Activated CD4-positive, CD25-positive, alpha-beta regulatory T cell treated with anti-CD3 and anti-CD28 coated beads, Interleukin-2, amount 50 U/mL, for 16 hours (primary cell): Measurements from ENCODE around the gene CYP27B1.
"Not testable (repeated sequence)": the region's sequence is repeated elsewhere in the genome, so short reads cannot be mapped to it uniquely, and the experiment has no call there.

Experiments used
- DNase-seq: peaks from one replicate; pipeline ENCODE4 v3.0.0-alpha.2; 2020; ENCODE audit warnings: low read depth, low spot score

The CYP27B1 gene

GRCh38 chr12:57783861-57784260, 17.0 kb upstream of the CYP27B1 start:
- DNase-seq = no peak

GRCh38 chr12:57783466-57783801, 16.6 kb upstream of the CYP27B1 start:
- no peak for DNase-seq

- DNase-seq = peak; percentile 97
Observed at GRCh38 chr12:57782608-57783465, 16.0 kb upstream of the CYP27B1 start, which contains the start of gene TSFM. Gene TSFM, plus strand, starts transcription at chr12:57782787. Its CDS starts 15 bp downstream, at chr12:57782802.

- no peak for DNase-seq
Observed at GRCh38 chr12:57782243-57782607, 15.3 kb upstream of the CYP27B1 start.

GRCh38 chr12:57781801-57782200, 14.9 kb upstream of the CYP27B1 start:
- DNase-seq = no peak

- DNase-seq = no peak
Observed at GRCh38 chr12:57781244-57781643, 14.4 kb upstream of the CYP27B1 start.

- no peak for DNase-seq
Observed at GRCh38 chr12:57780284-57780897, 13.5 kb upstream of the CYP27B1 start.

GRCh38 chr12:57779736-57780135, 12.9 kb upstream of the CYP27B1 start:
- no peak for DNase-seq

- DNase-seq = no peak
Observed at GRCh38 chr12:57777911-57778310, 11.0 kb upstream of the CYP27B1 start.

GRCh38 chr12:57777367-57777766, 10.5 kb upstream of the CYP27B1 start:
- no peak for DNase-seq

GRCh38 chr12:57776247-57776587, 9.3 kb upstream of the CYP27B1 start:
- no peak for DNase-seq

GRCh38 chr12:57775563-57776246, 8.8 kb upstream of the CYP27B1 start:
- no peak for DNase-seq

- no peak for DNase-seq
Observed at GRCh38 chr12:57775044-57775443, 8.2 kb upstream of the CYP27B1 start.

GRCh38 chr12:57774634-57775033, 7.8 kb upstream of the CYP27B1 start:
- not testable (repeated sequence) for DNase-seq

- no peak for DNase-seq
Observed at GRCh38 chr12:57772429-57773322, 5.8 kb upstream of the CYP27B1 start, which contains the start of gene EEF1AKMT3. Gene EEF1AKMT3, plus strand, starts transcription at chr12:57772614. Its CDS starts 111 bp downstream, at chr12:57772725.

- DNase-seq = peak; percentile 87
Observed at GRCh38 chr12:57771873-57772428, 5.1 kb upstream of the CYP27B1 start, which contains the start of gene METTL1. Gene METTL1, minus strand, starts transcription at chr12:57772105. Its CDS starts 22 bp downstream, at chr12:57772083.

GRCh38 chr12:57771236-57771872, 4.5 kb upstream of the CYP27B1 start:
- DNase-seq = peak; percentile 62

- no peak for DNase-seq
Observed at GRCh38 chr12:57770734-57771133, 3.9 kb upstream of the CYP27B1 start.

GRCh38 chr12:57769594-57769993, 2.7 kb upstream of the CYP27B1 start:
- DNase-seq = no peak

GRCh38 chr12:57767876-57768275, 998 bp upstream of the CYP27B1 start:
- no peak for DNase-seq

- no peak for DNase-seq
Observed at GRCh38 chr12:57767305-57767698, 424 bp upstream of the CYP27B1 start.
